ENCODE measurements around the gene RAP1GDS1.

Gene RAP1GDS1

GRCh38 chr4:98482847-98483806 lies 221.9 kb downstream of the RAP1GDS1 start:
- peak; percentile 10 for DNase-seq (ENCODE audit: low read depth)

DNA sequence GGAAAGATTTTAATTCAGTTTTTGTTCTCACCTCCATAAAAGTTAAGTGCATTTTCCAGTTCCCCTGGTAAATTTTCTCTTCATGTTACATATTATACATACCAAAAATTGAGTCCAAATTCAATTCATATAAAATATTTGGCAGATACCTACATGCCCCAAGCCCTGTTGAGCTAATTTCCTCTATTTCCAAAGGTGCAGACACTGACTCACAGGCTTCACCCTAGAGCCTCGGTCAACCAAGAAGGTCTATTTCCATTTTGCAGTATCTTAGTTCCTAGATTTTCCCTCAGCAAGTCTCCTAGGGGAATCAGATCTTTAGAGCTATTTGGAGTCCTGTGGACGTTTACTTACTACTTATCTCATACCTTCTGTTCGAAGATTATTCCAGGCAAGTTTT lies 222.8 kb downstream of the RAP1GDS1 start:
- no peak for DNase-seq (ENCODE audit: low read depth)

GRCh38 chr4:98485816-98486345 lies 224.7 kb downstream of the RAP1GDS1 start:
- no peak for DNase-seq (ENCODE audit: low read depth)

DNA sequence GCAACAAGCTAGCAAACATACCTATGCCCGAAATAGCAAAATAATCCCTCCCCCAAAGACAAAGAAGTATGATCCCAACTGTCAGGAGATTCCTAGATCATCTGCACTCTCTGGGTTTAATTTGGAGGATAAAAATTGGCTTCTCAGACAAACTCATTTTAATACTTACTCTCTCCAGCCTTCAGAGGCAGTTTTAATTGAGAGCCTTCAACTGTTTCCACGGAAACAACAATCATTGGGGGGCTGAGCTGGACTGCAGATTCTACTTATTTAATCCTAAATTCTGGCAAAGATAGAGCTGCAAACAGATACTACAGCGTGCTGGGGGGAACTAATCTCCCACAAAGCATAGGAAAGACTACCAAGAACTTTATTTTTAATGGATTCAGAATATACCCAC lies 229.1 kb downstream of the RAP1GDS1 start:
- DNase-seq (ENCODE audit: low read depth): no peak

DNA sequence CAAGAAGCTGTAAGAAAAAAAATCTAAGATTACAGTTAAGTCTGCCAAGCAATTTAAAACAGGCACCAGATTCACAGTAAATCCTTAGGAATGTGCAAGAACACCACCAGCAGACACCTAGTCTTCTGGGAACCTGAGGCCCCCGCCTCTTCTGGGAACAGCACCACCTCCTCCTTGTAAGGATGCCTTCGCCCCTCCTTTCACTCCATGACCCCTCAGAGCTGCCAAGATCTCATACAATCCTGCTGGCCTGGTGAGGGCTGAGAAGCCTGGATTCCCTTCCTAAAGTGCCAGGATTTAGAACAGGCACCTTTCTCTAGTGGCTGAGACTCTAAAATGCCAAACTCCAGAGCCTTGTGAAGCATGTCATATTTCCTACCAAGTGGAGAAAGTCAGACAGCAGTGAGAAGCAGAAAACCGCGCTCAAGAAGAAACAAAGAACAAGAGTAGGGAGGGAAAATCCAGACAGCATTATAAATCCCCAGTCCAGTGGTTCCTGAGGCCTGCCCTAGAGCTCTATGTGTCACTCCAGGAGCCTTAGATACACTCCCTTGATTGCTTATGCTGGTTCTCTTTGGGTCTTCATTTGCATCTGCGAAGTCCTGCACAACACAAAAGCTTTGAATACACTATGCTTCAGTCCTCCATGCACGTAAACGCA lies 230.8 kb downstream of the RAP1GDS1 start:
- no peak for DNase-seq (ENCODE audit: low read depth)

DNA sequence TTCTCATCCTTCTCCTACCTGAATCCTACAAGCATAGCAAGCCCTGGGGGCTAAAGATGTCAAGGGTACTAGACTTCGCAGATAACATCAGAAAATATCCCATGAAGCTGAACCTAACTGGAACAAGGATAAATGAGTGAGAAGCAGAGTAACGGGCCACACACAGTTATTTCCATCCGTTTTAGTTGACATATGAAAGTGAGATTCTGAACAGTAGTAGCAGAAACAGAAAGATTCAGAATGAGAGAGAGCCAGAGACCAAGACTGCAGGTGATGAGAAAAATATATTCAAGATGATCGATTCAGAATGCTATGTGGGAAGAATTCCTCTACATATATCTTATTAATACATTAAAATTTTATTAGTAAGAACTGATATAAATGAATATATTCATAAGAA lies 232.1 kb downstream of the RAP1GDS1 start:
- DNase-seq (ENCODE audit: low read depth): no peak
